Measurements from ENCODE around the gene SMIM21.

Gene SMIM21

DNA sequence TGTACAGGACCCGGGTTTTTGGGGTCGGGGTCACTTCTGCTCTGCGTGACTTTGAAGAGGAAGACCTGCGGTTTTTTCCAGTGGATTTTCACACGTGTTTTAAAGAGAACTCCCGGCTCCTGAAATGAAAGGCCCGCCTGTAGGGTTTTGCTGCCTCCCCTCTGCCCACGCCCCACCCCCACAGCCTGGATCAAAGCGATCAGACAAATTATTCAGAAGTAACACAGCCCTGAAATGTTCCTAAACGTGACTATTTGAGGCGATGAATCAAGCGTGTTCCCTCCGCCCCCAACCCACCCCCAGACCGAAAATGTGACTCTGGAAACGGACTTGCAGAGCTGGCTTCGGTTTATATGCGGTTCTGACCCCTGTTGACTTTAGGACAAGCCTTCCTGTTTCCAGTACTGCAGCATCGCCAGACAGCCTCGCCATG lies 28.7 kb upstream of the SMIM21 start:
- DNase-seq: no peak
- H3K27ac ChIP-seq: no peak overlapping the region
- TF ChIP-seq, protein P1, sequence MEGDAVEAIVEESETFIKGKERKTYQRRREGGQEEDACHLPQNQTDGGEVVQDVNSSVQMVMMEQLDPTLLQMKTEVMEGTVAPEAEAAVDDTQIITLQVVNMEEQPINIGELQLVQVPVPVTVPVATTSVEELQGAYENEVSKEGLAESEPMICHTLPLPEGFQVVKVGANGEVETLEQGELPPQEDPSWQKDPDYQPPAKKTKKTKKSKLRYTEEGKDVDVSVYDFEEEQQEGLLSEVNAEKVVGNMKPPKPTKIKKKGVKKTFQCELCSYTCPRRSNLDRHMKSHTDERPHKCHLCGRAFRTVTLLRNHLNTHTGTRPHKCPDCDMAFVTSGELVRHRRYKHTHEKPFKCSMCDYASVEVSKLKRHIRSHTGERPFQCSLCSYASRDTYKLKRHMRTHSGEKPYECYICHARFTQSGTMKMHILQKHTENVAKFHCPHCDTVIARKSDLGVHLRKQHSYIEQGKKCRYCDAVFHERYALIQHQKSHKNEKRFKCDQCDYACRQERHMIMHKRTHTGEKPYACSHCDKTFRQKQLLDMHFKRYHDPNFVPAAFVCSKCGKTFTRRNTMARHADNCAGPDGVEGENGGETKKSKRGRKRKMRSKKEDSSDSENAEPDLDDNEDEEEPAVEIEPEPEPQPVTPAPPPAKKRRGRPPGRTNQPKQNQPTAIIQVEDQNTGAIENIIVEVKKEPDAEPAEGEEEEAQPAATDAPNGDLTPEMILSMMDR (IDR thresholded peaks at IDR 0.05): no peak
- no peaks in the 10 kb centered on the region for H3K36me3 ChIP-seq
- peaks cover 0 to 7% (median 6%) of the 10 kb centered on the region in 4 donors for H3K4me1 ChIP-seq
- peaks cover 0 to 26% of the 10 kb centered on the region in 2 donors for H3K27me3 ChIP-seq
- intact Hi-C loops (cut with DNase I; ENCODE audit: low total_unique reads): no loop called here
- H3K4me3 ChIP-seq: peak overlapping the region; percentile 43 to 56
- no peaks in the 10 kb centered on the region for H3K9me3 ChIP-seq

DNA sequence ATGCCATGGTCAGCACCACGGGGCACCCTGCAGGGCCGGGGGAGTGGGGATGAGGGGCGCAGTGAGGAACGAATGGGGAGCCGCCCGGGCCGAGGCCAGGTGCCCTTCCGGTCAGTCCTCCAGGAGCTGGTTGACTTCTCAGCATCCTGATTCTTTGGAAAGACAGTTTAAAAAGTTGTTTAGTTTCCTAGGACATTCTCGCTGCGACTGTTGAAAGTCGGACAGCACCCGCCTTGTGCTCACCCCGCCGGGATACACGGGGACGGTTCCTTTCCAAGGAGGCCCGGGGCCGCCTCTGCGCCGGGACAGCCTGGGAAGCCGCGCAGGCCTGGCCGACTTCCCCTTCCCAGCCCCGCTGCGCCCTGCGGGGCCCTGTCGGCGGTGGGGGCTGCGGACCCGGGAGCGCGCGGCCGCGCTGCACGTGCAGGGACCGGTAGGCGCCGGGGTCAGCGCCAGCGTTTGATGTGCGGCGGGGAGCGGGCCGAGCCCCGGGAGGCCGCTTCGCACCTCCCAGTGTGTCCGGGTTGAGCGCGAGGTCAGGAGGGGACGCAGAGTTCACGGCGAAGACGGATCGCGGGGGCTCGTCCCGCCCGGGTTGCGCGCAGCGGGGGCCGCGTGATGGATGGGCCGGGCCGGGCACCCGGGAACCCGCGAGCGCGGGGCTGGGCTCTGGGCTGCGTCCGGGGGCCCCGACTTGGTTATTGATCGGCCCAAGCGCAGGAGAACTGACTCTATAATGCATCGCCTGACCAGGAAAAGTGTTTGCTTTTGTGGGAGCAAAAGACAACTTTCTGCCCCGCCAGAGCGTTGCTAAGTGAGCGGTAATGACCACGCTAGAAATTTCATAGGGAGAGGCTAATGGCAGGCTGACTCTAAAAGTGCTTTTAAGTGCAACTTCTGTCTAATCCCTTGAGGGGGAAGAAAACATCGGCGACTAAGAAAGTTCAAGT lies 28.0 kb upstream of the SMIM21 start:
- no peak overlapping the region for H3K27ac ChIP-seq
- peaks cover 0 to 26% of the 10 kb centered on the region in 2 donors for H3K27me3 ChIP-seq
- H3K4me1 ChIP-seq: peaks cover 0 to 7% (median 6%) of the 10 kb centered on the region in 4 donors
- DNase-seq: no peak
- H3K4me3 ChIP-seq: peak overlapping the region; percentile 43 to 56
- intact Hi-C loops (cut with DNase I; ENCODE audit: low total_unique reads): no loop called here
- TF ChIP-seq, protein P1 (IDR thresholded peaks at IDR 0.05): no peak
- H3K9me3 ChIP-seq: no peaks in the 10 kb centered on the region
- no peaks in the 10 kb centered on the region for H3K36me3 ChIP-seq

DNA sequence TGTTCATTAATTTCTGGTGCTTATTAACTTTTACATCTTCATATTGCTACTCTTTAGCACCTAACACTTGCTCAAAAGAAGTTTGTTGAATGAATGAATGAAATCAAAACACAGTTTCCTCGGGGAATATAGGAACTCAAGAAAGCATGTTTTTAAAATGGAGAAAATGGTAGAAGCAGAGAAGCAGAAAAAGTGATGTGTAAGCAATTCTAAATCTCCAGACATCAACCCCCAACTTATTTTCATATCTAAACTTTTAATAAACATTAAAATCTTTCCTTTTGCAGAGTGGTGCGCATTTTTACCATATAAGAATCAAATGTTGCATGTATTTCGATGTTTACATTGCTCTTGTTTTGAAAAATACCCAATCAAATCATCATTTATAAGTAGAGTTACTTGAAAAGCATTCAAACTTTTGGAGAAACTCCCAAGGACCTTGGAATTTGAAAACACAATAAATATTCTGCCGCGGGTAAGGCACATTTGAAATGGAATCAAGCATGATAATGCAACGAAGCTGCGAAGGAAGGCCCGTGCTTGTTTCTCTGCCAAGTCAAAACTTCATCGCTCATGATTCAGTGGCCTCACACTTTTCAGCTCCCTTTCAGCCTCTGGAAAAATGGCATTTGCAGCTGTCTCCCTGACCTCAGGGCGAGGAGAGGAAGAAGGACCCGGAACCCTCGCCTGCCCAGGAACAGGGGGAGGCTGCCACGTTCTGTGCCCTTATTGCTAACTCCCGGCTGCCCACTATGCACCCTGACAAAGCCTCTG lies 26.7 kb upstream of the SMIM21 start:
- H3K4me1 ChIP-seq: peaks cover 0 to 7% (median 6%) of the 10 kb centered on the region in 4 donors
- no peaks in the 10 kb centered on the region for H3K9me3 ChIP-seq
- peaks cover 0 to 26% of the 10 kb centered on the region in 2 donors for H3K27me3 ChIP-seq
- H3K4me3 ChIP-seq: no peak overlapping the region
- no peak overlapping the region for H3K27ac ChIP-seq
- H3K36me3 ChIP-seq: no peaks in the 10 kb centered on the region
- TF ChIP-seq, protein P1 (IDR thresholded peaks at IDR 0.05): no peak
- no peak for DNase-seq
- intact Hi-C loops (cut with DNase I; ENCODE audit: low total_unique reads): no loop called here

DNA sequence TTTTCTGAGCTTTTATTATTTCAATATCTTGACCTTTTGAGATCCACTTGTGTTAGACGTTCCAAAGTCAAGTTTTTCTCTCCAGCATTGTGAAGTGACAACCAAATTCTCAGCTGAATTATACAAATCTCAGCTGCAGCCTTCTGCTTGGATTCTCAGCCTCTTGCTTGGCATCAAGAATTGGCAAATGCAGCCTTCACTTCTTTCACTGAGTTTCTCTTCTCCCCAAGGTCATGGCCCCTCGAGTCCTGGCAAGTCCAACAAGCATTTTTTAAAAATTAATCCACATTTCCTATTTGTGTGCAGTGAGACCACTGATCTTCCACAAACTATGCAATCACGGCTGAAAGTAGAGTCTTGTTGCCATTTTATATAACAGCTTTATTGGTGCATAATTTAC lies 23.4 kb upstream of the SMIM21 start:
- Histone ChIP-seq H3K4me3 (no peak overlapping the region), H3K27me3 (peaks cover 0 to 16% of the 10 kb centered on the region in 2 donors), H3K36me3 (no peaks in the 10 kb centered on the region), H3K9me3 (peaks cover 0 to 6% (median 0%) of the 10 kb centered on the region in 3 donors), H3K27ac (no peak overlapping the region), H3K4me1 (peaks cover 0 to 6% (median 4%) of the 10 kb centered on the region in 4 donors)
- intact Hi-C loops (cut with DNase I; ENCODE audit: low total_unique reads): no loop called here
- no peak for DNase-seq
- TF ChIP-seq, protein P1 (IDR thresholded peaks at IDR 0.05): no peak

DNA sequence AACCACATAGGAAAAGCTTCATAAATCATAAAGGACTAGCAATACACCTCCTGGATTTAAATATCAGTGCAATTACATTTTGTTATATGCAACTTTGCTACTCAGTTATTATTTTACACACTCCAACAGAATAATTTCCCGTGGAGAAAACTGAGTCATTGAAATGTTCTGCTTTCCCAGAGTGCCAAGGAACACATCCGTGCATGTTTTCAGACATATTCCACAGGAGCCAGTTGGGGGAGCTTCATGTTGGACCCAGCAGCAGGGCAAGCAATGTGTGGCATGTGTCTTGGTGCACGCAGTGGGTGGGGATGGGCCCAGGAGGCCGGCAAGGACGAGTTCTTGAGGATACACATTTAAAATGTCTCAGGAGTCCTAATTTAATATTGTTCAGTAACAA lies 14.4 kb upstream of the SMIM21 start:
- Histone ChIP-seq H3K9me3 (no peaks in the 10 kb centered on the region), H3K27me3 (peaks cover 0 to 23% of the 10 kb centered on the region in 2 donors), H3K4me3 (no peak overlapping the region), H3K4me1 (peaks cover 0 to 8% (median 0%) of the 10 kb centered on the region in 4 donors), H3K27ac (no peak overlapping the region), H3K36me3 (no peaks in the 10 kb centered on the region)
- TF ChIP-seq, protein P1 (IDR thresholded peaks at IDR 0.05): no peak
- DNase-seq: no peak
- intact Hi-C loops (cut with DNase I; ENCODE audit: low total_unique reads): no loop called here
